Measurements from ENCODE around the gene BANP.
"Not testable (repeated sequence)": the region's sequence is repeated elsewhere in the genome, so short reads cannot be mapped to it uniquely, and the experiment has no call there.

BANP gene

DNA sequence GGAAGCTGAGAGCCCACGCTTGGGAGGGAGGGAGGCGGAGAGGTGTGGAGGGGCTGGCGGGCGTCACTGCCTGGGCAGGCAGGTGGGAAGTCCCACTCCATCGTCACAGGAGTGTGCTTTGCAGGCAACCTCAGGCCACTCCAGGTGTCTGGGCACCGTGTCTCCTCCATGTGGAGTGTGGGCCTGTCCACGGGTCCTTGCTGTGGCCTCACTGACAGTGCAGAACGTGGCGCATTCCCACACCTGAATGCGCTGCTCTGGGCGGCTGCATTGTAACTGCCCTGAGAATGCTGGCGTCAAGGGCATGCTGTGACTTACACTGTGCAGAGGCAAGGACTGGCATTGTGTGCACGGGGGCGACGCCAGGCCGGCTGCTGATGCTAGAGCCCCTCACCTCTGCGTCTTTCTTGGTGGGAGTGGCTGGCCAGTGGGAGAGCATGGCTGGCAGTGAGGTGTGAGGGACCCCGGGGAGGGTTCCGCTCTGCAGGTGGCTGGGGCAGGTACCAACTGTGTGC lies 66.4 kb downstream of the BANP start:
- H3K27ac ChIP-seq, result no peak overlapping the region
- in situ Hi-C loops (cut with HindIII; ENCODE audit: low pct_ligation_motif_present, low sequenced_read_pairs), result no loop called here
- H3K4me3 ChIP-seq (ENCODE audit: low read depth, low read length), result no peak overlapping the region
- H3K27me3 ChIP-seq (replicated peaks), result no peaks in the 10 kb centered on the region
- TF ChIP-seq, protein P1, sequence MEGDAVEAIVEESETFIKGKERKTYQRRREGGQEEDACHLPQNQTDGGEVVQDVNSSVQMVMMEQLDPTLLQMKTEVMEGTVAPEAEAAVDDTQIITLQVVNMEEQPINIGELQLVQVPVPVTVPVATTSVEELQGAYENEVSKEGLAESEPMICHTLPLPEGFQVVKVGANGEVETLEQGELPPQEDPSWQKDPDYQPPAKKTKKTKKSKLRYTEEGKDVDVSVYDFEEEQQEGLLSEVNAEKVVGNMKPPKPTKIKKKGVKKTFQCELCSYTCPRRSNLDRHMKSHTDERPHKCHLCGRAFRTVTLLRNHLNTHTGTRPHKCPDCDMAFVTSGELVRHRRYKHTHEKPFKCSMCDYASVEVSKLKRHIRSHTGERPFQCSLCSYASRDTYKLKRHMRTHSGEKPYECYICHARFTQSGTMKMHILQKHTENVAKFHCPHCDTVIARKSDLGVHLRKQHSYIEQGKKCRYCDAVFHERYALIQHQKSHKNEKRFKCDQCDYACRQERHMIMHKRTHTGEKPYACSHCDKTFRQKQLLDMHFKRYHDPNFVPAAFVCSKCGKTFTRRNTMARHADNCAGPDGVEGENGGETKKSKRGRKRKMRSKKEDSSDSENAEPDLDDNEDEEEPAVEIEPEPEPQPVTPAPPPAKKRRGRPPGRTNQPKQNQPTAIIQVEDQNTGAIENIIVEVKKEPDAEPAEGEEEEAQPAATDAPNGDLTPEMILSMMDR (IDR thresholded peaks at IDR 0.05; ENCODE audit: low read depth, low read length, missing control alignments), result no peak
- H3K36me3 ChIP-seq (replicated peaks), result peaks cover 5% of the 10 kb centered on the region
- DNase-seq, result no peak

DNA sequence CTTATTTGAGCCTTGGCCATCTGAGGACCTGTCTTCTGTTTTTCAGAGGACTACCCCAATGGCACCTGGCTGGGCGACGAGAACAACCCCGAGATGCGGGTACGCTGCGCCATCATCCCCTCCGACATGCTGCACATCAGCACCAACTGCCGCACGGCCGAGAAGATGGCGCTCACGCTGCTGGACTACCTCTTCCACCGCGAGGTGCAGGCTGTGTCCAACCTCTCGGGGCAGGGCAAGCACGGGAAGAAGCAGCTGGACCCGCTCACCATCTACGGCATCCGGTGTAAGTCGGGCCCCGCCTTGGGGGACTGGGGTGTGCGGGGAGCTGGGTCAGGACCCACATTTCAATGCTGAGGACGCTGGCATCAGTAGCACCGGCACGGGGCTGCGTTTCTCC lies 67.1 kb downstream of the BANP start:
- in situ Hi-C loops (cut with HindIII; ENCODE audit: low pct_ligation_motif_present, low sequenced_read_pairs); H3K27me3 ChIP-seq (replicated peaks); H3K4me3 ChIP-seq (ENCODE audit: low read depth, low read length); DNase-seq; H3K36me3 ChIP-seq (replicated peaks); H3K27ac ChIP-seq: not testable (repeated sequence)

DNA sequence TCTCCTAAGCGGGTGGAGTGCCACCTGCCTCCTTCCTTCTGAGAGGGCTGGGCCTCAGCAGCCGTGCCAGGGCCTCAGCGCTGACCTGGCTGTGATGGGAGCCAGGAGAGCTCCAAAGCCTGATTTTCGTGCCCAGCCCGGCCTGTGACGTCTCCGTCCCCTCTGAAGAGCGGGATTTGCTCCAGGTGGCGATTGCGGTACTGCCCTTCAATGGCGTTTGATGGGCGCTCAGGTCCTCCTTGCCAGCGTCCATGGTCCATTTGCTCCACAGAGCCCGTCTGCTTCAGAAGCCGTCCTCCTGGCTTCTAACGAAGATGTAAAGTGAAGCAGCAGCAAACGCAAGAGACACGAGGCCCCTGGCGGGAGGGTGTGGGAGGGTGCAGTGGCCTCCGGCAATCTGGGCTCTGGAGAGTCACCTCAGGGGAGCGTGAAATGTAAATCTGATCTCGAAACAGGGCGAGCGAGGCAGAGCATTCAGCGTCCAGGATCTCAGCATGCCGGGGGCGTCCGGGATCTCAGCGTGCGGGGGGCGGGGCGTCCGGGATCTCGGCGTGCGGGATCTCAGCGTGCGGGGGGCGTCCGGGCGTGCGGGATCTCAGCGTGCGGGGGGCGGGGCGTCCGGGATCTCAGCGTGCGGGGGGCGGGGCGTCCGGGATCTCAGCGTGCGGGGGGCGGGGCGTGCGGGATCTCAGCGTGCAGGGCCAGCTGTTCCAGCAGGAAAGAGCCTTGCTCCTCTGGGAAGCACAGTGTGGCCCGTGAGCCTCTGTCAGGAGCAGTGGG lies 68.0 kb downstream of the BANP start:
- DNase-seq; H3K27ac ChIP-seq; H3K4me3 ChIP-seq (ENCODE audit: low read depth, low read length); H3K36me3 ChIP-seq (replicated peaks); H3K27me3 ChIP-seq (replicated peaks); in situ Hi-C loops (cut with HindIII; ENCODE audit: low pct_ligation_motif_present, low sequenced_read_pairs): not testable (repeated sequence)

DNA sequence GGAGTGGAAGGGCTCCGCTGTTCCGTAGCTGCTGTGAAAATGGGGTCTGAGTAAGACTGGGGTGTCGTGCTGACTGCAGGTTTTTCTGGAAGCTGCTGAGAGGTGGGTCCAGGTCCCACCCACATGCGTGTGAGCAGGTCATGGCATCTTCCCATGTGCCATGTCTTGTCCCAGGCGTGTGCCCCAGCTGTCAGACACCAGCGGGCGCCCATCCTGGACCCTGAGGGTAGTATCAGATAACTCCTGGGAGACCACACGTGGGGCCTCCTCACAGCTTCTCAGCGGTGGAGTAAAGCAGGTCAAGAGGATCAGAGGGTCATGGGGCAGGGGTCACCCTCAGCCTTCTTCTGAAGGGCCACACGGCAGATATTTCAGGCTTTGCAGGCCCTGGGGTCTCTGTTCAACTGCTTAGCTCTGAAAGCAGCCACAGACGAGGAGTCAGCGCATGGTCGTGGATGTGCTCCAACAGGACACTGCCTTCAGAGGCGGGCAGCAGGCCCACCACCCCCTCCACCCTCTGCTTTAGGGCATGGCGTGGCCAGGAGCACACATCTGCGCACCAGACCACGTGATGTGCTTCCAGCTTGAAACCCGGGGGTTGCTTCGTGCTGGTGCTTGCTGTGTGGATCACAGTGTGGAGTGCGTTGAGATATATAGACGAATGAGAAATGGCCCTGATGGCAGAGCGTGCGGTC lies 68.7 kb downstream of the BANP start:
- TF ChIP-seq, protein P1 (IDR thresholded peaks at IDR 0.05; ENCODE audit: low read depth, low read length, missing control alignments), result no peak
- H3K27me3 ChIP-seq (replicated peaks), result no peaks in the 10 kb centered on the region
- H3K27ac ChIP-seq, result no peak overlapping the region
- no peak for DNase-seq
- no peak overlapping the region for H3K4me3 ChIP-seq (ENCODE audit: low read depth, low read length)
- in situ Hi-C loops (cut with HindIII; ENCODE audit: low pct_ligation_motif_present, low sequenced_read_pairs), result no loop called here
- peaks cover 5% of the 10 kb centered on the region for H3K36me3 ChIP-seq (replicated peaks)

DNA sequence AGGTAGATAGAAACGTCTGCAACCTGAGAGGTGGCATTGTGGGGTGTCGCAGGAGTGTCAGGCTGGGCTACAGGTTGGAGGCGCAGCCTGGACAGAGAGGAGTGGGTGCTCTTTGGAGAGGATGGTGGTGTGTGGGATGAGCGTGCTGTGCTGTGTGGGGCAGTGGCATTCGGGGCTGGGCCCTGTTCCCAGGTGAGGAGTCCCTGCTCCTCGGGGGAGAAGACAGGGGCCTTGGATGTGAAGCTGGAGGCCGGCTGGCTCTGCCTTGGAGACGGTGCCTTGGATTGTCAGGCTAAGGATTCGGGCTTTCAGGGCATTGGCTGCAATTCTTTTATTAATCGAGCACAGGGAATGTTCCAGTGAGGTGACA lies 69.3 kb downstream of the BANP start:
- in situ Hi-C loops (cut with HindIII; ENCODE audit: low pct_ligation_motif_present, low sequenced_read_pairs), result no loop called here
- Histone ChIP-seq H3K36me3 (replicated peaks) (peaks cover 5% of the 10 kb centered on the region), H3K4me3 (ENCODE audit: low read depth, low read length) (no peak overlapping the region), H3K27me3 (replicated peaks) (no peaks in the 10 kb centered on the region), H3K27ac (no peak overlapping the region)
- TF ChIP-seq, protein P1 (IDR thresholded peaks at IDR 0.05; ENCODE audit: low read depth, low read length, missing control alignments), result no peak
- no peak for DNase-seq

DNA sequence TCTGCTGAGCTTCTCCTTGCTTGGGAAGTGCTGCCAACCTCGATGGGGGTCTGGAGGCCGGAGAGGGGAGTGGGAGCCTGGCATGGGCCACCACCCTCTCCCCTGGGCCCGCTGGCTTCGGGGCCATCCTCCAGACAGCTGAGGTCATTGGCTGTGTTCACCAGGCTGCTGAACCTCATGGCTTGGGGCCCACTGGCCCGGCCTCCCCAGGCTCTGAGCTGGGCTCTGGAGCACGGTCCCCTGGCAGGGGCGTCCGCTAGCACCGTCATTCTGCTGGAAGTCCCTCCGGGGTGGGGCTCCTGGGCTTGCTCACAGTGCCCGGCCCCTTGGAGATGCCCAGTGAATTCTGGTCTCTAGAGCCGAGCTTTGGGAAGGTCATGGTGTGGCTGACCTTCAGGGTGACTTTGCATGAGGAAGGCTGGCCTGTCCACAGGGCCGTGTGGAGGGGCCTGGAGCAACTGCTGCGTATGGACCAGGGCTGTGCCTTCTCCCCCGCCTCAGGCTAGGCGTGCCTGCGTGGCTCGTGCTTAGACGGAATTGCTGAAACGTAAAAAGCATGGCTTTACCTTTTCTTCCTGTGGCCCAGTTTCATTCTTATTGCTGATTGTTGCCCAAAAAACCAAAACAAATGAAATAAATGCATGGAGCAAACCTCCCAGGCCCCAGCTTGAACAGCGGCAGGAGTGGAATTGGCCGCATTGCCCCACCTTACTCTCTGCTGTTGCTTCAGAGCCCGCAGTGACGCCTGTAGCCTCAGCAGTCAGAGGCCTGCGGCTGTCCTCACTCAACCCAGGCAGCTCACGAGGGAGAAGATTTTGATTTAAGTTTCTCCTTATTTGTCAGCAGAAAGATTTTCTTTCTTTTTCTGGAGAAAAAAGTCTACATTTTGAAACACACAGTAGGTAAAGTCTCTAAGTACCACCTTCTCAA lies 70.1 kb downstream of the BANP start:
- H3K4me3 ChIP-seq (ENCODE audit: low read depth, low read length); H3K27me3 ChIP-seq (replicated peaks); DNase-seq; in situ Hi-C loops (cut with HindIII; ENCODE audit: low pct_ligation_motif_present, low sequenced_read_pairs); H3K36me3 ChIP-seq (replicated peaks); H3K27ac ChIP-seq: not testable (repeated sequence)
